ENCODE measurements around the gene FGD1.

Gene FGD1

DNA sequence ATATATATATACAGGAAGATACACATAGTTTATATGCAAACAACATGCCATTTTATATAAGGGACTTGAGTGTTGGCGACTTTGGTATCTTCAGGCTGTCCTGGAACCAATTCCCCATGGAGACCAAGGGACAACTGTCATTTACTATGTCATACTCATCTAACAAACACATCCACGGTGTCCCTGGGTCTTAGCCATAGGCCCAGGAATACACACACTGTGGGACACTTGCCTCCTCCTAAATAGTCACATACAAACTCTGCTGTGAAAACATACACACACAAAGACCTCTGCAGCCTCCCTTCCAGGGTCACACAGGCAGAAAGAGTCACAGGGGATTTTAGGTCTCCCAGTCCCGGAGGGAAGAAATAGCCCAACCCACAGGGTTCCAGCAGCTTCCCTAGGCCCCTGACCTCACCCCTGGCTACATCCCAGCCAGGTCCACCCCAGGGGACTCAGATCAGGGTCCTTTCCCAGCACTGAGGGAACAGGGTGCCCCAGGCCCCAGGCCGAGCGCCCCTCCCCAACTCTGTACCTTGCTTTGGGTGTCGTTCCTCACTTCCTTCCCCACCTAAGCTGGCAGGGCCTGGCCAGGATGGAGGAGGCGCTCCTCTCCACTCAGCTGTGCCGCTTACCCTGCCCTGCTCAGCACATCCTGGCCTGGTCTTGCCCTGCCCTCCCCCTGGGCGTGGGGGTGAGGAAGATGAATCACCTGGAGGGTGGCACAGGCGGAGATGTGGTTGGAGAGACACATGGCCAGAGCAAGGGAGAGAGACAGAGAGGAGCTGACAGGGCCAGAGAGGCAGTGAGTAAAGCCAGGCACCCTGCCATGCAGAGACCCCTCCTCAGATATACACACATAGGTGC is 21.8 kb downstream of the FGD1 start:
- DNase-seq (ENCODE audit: low read depth) = no peak

DNA sequence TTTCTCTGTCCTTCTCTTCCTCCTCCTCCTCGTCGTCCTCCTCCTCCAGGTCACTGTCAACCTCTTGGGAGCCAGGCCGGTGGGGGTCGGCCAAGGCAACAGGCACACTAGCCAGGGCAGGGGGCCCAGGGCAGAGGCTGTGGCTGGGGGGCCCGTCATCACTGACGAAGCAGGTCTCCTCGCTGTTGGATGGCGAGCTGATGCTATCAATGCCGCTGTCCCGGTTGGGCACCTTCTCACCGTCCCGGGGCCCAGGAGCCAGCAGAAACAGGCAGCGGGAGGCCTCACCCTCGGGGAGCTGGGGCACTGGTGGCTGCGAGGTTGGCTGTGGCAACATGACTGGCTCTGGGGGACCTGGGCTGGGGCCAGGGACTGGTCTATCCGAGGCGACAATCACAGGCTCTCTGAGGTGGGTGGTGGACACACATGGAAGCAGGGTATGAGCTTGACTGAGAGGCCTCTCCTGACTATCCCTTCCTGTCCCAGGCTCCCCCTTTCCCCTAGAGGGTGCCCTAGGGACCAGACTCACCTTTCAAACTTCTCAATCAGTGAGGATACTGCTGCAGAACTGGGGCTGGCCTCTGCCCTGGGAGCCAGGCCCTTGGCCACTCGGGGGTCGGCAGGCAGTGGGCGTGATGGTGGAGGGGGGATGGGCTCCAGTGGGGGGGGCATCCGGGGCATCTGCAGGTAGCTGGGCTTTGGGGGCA is 25.8 kb downstream of the FGD1 start:
- DNase-seq (ENCODE audit: low read depth) = no peak

DNA sequence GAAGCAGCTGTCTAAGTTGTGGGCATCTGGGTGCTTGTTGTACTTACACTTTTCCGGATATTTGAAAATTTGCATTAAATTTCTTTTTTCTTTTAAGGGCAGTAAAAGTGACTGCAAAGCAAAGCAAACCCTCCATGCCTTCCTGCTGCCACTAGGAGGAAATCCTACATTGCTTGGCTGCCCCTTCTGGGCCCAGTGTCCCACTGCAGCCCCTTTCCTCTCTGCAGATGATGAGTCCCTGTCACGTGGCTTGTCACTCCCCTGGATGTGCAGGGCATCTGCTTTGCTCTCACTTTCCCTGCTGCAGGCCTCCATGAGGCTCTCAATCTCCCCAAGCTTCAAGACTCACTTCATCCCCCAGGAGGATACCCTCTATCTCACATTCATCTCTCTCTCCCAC is 43.1 kb downstream of the FGD1 start:
- DNase-seq (ENCODE audit: low read depth) = no peak

DNA sequence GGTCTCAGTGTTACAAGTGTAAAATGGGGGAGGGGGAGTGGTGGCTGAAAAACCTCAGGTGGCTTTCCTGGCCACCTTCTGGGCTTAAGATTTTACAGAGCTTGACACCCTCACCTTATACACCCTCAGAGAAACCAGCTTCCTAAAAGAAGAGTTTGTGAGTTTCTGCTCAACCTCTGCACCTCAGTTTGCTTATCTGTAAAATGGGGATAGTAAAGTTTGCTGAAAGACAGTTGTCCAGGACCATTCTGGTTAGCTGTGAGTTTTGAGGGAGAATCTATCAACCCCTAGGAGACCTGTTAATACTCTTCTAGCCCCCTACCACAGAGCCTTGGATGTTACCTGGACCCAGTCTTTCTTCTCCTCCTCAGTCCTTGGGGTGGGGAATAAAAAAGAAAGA is 46.1 kb downstream of the FGD1 start:
- no peak for DNase-seq (ENCODE audit: low read depth)

DNA sequence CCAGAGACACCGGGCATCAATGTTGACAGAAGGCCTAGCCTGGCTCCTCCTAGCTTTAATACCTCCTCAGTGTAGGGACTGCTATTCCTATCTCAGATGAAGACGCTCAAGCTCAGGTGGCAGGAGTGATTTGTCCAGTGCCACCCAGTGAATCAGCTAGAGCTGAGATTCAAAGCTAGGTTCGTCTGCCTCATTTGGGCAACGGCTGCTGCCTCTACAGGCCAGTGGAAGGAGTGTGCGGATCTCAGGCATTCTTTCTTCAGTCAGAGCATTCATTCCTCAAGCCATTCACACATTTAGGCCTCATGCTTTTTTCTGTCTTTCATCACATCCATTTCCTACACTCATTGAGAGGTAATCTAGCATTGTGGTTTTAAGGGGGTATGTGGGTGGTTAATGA is 48.6 kb downstream of the FGD1 start:
- no peak for DNase-seq (ENCODE audit: low read depth)

DNA sequence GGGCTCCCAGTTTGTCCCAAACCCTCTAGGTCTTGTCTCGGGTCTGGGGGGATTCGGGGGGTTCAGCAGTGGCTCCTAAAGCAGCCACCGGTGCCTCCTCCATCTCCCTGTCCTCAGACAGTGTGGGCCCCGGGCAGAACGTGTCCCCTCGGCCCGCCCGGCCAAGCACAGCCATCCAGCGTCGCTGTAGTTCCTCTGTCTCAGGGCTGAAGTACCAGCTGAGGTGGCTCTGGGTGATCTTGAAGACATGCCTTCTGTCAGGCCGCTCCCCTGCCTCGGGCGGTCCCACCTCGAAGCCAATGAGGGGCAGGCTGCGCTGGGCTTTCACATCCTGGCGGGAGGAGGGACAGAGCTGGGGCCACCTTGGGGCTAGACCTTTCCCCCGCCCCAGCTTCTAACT is 50.0 kb downstream of the FGD1 start:
- no peak for DNase-seq (ENCODE audit: low read depth)

DNA sequence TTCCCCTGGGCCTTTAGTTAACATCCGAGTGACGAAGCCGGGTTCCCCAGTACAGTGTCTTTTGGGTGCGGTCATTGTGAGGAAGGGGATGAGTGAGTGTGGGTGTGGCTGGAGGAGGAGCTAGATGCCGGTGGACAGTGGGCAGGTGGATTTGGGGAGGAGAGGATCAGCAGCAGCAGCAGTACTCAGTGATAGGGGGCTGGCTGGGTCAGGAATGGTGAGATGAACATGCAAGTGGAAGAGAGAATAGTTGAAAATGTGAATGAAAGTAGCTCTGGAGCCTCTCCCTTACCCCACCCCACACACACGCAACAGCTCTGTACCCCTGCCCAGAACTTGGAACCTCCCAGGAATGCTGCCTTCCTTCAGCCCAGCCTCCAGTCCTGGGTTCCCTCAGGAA is 51.3 kb downstream of the FGD1 start:
- DNase-seq (ENCODE audit: low read depth) = no peak

DNA sequence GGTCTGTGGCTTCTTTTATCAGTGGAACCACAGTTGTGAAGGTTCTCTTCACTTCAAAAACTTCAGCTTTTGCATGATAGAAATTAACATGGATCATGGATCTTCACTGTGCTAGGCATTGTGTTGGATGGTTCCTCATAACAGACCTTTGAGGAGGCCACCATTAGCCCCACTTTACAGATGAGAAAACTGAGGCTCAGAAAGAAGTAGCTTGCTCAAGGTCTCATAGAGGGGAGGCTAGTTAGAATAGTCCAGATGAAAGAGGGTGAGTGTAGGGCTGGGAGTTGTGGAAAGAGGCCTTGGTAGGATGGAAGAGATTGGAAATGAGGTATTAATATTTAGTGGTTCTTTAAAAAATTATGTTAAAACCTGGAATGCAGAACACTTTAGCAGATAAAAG is 53.2 kb downstream of the FGD1 start:
- DNase-seq (ENCODE audit: low read depth) = no peak

DNA sequence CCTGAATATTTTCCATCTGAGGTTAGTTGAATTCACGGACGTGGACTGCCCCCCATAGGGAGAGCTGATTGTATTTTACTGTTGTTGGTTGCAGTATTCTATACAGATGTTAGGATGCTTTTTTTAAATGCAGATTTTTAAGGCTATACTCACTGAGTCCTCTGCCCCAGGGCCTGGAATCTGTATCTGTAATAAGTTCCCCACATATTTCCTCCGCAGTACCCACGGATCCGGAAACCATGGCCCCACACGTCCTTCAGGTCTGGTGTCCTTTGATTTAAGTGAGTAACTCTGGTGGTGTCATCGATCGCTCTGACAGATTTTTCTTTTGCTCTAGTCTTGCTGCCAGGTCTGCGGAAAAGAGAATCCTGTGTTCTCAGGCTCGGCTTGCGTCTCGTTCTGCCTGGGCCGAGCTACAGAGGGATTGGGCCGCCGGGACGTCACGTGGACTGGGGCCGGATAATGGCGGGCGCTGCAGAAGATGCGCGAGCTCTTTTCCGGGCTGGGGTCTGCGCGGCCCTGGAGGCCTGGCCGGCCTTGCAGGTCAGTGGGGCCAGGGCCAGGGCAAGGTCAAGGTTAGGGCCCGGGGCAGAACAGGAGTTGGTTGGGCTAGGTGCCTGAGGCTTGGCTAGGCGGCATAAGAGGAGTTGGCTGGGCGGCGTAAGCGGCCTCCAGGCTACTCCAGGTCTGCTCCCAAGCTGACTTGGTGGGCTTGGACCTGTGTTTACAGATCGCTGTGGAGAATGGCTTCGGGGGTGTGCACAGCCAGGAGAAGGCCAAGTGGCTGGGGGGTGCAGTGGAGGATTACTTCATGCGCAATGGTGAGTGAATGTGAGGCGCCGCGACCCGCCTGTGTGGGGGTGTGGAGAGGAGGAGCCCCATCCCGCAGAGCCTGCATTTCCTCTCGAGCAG is 55.8 kb downstream of the FGD1 start, which contains the start of gene TSR2:
TSS of gene TSR2 (plus strand) at position 445 of the 912 bp plus-strand sequence. CDS start at position 463, 18 bp downstream.
- DNase-seq (ENCODE audit: low read depth) = peak; percentile 70

DNA sequence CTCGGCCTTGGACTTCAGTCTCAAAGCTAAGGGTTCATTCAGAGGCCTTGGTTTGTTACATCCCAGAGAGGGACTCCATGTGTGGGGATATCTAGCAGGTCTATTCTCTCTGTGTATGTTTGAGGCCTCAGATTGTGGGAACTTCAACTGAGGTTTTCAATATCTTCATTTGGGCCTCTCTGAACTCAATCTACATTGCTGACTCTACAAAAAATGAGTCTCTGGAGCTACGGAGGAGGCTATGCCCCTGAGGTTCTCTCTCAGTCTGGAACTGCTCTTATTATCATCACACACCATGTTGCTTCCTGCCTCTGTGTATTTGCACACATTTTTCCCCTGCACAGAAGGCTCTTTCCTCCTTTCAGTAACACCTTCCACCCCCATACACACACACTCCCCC is 60.9 kb downstream of the FGD1 start:
- DNase-seq (ENCODE audit: low read depth) = no peak

DNA sequence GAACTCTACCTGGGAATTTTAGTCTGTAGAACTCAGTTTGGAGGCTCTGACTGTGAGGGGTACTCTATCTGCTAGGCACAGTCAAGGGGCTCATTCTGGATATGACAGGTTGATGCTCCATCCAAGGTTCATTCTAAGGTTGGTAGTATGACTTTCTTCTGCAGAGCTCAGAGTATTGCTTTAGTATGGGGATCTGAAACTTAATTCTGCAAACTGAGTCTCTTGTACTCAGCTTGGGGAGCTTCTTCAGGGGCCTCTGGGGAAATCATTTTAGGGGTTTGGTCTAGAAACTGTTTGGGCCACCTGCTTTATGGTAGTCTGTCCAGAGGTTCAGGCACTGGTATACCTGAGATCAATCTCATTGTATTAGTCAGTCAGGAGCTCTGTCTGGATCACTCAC is 65.5 kb downstream of the FGD1 start:
- DNase-seq (ENCODE audit: low read depth) = no peak

DNA sequence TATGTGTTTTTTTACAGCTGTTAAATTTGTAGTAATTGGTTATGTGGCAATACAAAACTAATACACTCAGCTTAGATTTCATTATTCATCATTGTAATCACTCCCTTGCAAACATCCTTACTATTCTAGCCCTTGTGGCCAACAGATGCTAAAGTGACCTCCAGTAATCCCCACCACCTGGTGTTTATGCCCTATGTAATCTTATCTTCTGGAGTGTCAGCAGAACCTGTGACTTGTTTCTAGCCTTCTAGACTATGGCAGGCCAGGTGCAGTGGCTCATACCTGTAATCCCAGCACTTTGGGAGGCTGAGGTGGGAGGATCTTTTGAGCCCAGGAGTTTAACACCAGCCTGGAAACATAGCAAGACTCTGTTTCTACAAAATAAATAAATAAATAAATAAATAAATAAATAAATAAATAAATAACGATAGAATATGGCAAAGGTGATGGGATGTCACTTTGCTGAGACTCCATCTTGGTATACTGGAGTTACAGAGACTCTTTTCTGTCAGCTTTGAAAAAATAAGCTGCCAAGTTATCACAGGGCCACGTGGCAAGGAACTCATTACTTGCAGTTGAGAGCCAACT is 68.1 kb downstream of the FGD1 start:
- no peak for DNase-seq (ENCODE audit: low read depth)

DNA sequence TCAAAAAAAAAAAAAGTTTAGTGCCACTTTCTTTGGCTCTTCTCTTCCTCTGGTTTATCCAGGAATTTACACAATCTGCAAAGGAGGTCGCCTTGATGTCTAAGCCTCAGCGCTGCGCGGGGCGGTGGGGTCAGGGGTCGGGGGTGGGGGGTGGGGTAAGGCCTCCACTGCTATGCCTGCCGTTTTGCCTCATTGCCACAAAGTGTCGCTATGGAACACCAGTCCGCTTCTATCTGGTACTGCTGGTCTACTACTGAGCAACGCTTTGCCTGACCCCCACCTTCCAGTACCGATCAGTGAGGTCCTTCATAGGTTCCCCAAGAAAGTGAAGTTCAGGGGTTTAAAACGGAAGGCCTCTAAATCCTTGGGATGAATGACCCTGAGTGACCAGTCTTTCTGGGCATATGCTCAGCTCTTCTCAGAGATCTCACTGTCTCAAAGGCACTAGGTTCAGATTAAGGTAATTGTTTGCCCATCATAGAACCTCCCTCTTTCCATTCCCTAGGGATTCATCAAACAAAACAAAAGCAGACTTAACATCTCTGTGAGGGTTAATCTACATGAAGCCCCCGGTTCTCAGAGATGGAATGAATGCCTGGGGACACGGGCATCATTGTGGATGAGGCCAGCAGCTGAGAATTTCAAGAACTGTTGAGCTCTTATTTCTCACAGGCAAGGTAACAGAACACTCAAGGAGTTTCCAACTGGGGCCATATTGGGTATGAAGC is 72.7 kb downstream of the FGD1 start:
- DNase-seq (ENCODE audit: low read depth) = no peak

DNA sequence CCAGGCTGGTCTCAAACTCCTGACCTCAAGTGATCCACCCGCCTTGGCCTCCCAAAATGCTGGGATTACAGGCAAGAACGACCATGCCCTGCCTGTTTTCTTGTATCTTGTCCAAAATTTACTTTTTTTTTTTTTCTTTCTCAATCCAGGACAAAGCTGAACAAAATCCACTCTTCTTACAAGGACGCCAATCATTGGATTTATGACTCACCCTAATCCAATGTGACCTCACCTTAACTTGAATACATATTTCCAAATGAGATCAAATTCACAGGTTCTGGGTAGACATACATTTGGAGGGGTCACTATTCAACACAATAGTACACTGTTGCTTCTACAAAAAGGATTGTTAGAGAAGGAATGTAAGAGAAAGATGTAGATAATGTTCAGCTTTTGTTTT is 73.9 kb downstream of the FGD1 start:
- no peak for DNase-seq (ENCODE audit: low read depth)

DNA sequence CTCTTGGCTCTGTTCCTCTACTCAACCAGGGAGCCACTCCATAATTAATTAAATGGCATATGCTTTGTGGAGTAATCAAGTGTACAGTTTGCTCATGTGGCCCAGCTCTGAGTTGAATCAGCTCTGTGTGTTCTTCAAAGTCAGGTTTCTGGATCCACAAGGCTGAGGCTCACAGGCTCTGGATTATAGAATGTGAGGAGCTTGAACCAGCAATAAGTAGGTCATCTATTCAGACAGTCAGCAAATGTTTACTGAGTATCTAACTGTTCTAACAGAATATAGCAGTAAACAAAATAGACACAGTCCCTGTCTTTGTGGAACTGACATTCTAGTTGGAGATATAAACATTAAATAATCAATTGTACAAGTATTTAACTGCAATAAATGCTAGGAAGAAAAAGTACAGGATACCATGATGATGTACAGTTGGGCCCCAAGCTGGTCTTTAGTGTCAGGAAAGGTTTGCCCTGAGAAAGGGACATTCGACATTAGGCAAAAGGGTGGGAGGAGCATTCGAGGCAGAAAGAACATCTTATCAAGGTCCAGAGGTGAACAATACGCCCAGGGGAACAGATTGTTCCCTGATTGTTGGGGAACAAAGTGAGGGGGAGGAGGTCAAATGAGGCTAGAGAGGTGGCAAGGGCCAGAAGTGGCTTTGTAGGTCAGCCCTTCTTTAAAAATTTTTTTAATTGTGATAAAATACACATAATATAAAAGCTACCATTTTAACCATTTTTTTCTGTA is 76.3 kb downstream of the FGD1 start:
- DNase-seq (ENCODE audit: low read depth) = no peak

DNA sequence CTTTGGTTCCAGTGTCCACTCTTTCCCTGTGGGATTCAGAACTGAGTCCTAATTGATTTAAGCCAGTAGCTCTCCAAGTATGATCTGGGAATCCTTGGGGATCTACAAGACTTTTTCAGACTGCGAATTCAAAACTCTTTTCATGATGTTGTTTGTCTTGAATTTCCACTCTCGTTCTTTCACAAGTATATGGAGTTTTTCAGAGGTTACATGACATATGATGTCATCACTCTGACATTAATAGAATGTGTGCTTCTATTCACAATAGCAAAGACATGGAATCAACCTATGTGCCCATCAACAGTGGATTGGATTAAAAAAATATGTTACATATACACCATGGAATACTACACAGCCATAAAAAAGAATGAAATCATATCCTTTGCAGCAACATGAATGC is 79.1 kb downstream of the FGD1 start:
- DNase-seq (ENCODE audit: low read depth) = no peak

DNA sequence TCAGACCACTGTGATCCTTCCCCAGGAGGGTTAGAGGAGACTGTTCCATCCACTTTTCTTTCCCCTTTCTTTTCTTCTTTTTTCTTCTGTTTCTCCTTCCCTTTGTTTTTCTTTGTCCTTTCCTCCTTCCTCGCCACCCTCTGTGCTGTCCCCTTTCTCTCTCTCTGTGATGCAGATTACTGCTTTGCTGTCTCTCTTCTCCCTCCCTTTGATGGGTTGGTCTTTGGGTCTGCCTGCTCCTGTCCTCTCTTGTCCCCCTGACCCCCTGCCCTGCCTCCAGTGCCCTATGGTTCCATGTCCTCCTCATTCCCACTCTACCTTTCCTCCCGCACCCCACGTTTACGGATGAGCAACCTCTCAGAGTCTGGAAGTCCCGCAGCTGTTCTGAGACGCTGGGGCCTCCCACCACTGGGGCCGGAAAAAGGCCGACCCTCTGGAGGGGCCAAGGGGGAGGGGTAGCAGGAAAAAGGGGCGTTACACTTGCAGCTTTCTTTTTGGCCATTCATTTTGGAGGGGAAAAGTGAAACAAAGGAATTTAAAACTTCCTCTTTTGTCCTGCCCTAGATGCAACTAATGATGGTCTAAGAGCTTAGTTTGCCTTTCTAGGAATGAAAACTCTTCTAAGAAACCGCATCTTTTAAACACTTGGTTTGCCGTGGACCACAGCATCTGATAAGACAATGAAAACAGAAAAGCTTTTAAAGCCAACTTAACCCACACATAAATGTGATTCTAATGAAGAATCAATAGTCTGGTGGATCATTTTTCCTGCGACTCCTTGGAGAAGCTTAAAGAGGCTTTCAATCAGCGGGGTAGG is 80.3 kb downstream of the FGD1 start:
- no peak for DNase-seq (ENCODE audit: low read depth)

DNA sequence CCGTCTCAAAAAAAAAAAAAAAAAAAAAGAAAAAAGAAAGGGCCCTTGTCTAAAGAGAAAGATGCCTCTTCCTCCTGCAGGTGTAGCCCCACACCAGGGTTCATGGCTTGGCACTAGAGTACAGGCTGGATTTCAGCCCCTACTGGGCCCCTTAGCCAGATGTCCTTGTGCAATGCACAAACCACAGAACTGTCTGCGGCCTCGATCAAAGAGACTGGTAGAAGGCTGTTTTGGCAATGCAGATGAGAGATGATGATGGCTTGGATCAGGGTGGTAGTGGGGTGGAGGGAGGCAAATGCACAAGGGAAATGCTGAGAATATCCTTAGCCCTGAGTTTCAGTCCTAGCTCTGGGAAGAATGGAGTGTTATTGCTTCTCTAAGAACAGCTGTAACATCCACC is 82.3 kb downstream of the FGD1 start:
- no peak for DNase-seq (ENCODE audit: low read depth)

DNA sequence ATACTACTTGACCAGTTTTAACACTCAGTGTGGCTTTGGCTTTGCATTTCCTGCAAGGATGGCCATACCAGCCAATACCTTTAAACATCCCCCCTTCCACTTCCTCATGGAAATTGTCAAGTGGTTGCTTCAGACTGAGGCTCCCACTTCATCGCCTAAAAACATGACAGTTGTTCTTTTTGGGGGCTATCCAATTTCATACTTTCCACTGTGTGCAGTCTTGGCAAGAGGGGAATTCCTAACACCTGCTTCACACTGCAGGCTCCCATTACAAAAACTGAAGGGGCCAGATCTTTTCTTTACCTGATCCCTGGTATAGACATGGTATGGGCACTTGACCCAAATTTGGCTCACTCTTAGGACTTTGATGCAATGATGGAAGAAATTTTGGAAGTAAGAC is 84.3 kb downstream of the FGD1 start:
- no peak for DNase-seq (ENCODE audit: low read depth)

DNA sequence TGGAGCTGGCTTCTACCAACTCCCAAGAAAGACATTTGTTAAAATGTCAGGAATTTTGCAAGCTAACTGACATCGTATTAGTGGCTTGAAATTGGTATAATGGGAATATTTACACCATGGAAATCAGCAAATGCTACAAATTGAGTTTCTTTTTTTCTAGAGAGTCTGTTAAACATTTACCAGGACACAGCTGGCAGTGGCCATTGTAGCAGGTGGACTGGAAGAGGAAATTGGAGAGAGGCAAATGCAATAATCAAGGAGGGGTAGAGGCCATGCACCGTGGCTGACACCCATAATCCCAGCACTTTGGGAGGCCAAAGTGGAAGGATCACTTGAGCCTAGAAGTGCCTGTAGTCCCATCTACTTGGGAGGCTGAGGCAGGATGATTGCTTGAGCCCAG is 88.8 kb downstream of the FGD1 start:
- DNase-seq (ENCODE audit: low read depth) = no peak
